ENCODE results near the gene RIPOR3.

Gene RIPOR3

DNA sequence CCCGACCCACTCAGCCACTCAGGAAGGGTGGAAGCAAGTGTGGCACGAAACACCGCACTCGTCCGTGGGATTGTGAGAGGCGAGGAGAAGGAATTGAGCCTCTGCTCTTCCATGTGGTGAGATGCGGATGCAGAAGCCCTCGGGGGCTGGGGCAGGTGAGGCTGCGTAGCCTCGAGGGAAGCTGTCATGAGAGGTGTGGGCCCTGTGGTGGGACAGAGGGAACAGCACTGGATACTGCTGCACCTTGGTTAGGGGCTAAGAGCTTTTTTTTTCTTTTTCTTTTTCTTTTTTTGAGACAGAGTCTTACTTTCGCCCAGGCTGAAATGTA, 94.7 kb downstream of the RIPOR3 start:
- Histone ChIP-seq H3K36me3 (ENCODE audit: insufficient read depth, low read length) (no peaks in the 10 kb centered on the region), H3K27me3 (ENCODE audit: insufficient read depth, low read length) (no peaks in the 10 kb centered on the region), H3K9ac (ENCODE audit: low read depth, low read length) (no peak overlapping the region), H3K9me3 (ENCODE audit: insufficient read depth, low read depth, low read length) (no peaks in the 10 kb centered on the region), H3K4me1 (ENCODE audit: insufficient read depth, low read length) (no peaks in the 10 kb centered on the region), H3K4me3 (ENCODE audit: low read length) (no peak overlapping the region), H3K27ac (ENCODE audit: low read depth, low read length) (no peak overlapping the region)
- WGBS = 90% methylated on average over 11 of the region's 11 CpGs

DNA sequence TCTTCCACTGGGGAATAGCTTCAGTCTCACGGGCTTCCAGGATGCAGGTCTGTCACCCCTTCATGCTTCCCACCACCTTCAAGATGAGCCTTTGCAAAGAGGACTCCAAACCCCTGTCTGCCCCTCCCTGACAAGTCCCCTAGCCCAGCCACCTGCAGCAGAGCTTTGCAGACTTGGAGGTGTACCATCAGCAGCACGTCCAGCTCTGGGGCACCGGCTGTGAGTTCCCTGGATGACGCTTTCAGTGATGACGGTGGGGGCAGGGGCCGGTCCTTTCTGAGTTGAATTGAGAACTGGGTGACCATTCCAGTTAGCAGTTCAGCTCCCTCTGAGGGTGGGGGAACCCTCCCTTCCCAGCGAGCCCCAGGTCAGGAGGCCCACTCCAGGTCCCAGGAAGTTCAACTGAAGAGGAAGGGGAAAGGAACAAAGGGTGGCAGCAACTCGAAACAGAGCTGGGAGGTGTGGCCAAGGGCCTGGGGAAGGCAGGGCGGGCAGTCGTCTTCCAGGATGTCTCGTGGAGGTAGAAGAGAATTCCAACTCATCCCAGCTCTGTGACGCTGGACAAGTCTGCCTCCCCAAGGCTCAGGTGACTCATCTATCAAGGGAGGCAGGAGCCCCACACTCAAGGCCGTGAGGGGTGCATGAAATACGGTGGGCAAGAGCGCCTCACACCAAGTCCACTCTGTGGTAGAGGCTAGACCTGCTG, 95.2 kb downstream of the RIPOR3 start:
- WGBS = 67% methylated on average over 15 of the region's 15 CpGs

DNA sequence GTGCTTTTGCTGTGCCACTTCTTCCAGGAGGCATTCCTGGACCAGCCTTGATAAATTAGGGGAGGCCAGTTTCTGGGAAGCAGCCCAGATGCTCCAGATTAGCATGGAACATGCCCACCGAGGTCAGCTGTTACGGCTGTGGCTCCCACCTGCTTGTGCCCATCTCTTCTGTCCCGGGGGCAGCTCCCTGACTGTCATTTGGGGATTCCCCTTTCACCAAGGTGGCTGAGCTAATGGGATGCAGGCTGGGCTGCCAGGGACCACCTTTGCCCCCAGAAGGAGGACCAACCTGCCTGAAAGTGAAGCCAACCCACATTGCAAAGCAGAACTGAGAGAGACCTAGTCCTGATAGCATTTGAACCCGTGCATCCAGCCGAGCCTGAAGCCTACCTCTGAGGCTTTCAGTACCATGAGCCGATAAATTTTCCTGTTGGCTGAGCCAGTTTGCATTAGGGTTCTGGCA, 95.9 kb downstream of the RIPOR3 start:
- Histone ChIP-seq H3K27me3 (ENCODE audit: insufficient read depth, low read length) (no peaks in the 10 kb centered on the region), H3K9me3 (ENCODE audit: insufficient read depth, low read depth, low read length) (no peaks in the 10 kb centered on the region), H3K27ac (ENCODE audit: low read depth, low read length) (no peak overlapping the region), H3K4me3 (ENCODE audit: low read length) (no peak overlapping the region), H3K36me3 (ENCODE audit: insufficient read depth, low read length) (no peaks in the 10 kb centered on the region), H3K4me1 (ENCODE audit: insufficient read depth, low read length) (no peaks in the 10 kb centered on the region), H3K9ac (ENCODE audit: low read depth, low read length) (no peak overlapping the region)
- WGBS = 87% methylated on average over 6 of the region's 6 CpGs

More for the DNA sequence above, 95.2 kb downstream of the RIPOR3 start:
- Histone ChIP-seq H3K27me3 (ENCODE audit: insufficient read depth, low read length) (no peaks in the 10 kb centered on the region), H3K9me3 (ENCODE audit: insufficient read depth, low read depth, low read length) (no peaks in the 10 kb centered on the region), H3K9ac (ENCODE audit: low read depth, low read length) (no peak overlapping the region), H3K27ac (ENCODE audit: low read depth, low read length) (no peak overlapping the region), H3K36me3 (ENCODE audit: insufficient read depth, low read length) (no peaks in the 10 kb centered on the region), H3K4me3 (ENCODE audit: low read length) (no peak overlapping the region), H3K4me1 (ENCODE audit: insufficient read depth, low read length) (no peaks in the 10 kb centered on the region)

- no peaks in the 10 kb centered on the region for H3K4me1 ChIP-seq (ENCODE audit: insufficient read depth, low read length)
- no peaks in the 10 kb centered on the region for H3K9me3 ChIP-seq (ENCODE audit: insufficient read depth, low read depth, low read length)
- 66% methylated on average over 19 of the region's 19 CpGs for WGBS
- no peak overlapping the region for H3K4me3 ChIP-seq (ENCODE audit: low read length)
- H3K27ac ChIP-seq (ENCODE audit: low read depth, low read length) = no peak overlapping the region
- no peaks in the 10 kb centered on the region for H3K27me3 ChIP-seq (ENCODE audit: insufficient read depth, low read length)
- H3K9ac ChIP-seq (ENCODE audit: low read depth, low read length) = no peak overlapping the region
- peaks cover 1% of the 10 kb centered on the region; the same call in 1 of the 2 replicates for H3K36me3 ChIP-seq (ENCODE audit: insufficient read depth, low read length)
These were observed 96.5 kb downstream of the RIPOR3 start for GRCh38 chr20:50594591-50595432.

DNA sequence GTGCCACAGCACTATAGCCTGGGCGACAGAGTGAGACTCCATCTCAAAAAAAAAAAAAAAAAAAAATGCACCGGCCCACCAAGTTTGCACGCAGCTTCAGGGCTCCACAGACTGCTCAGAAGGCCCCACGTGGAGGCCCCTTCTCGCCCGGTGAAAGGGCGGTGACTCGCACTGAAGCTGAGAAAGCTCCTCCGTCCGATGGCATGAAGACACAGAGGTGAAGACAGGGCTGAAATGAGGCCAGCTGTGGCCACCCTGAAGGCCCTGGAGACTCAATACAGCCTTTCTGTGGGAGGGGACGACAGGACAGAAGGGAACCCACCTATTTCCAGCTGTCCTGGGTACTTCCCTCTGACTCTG, 97.1 kb downstream of the RIPOR3 start:
- Histone ChIP-seq H3K27ac (ENCODE audit: low read depth, low read length) (no peak overlapping the region), H3K4me3 (ENCODE audit: low read length) (no peak overlapping the region), H3K4me1 (ENCODE audit: insufficient read depth, low read length) (no peaks in the 10 kb centered on the region), H3K36me3 (ENCODE audit: insufficient read depth, low read length) (peaks cover 4% of the 10 kb centered on the region; the same call in 1 of the 2 replicates), H3K27me3 (ENCODE audit: insufficient read depth, low read length) (no peaks in the 10 kb centered on the region), H3K9ac (ENCODE audit: low read depth, low read length) (no peak overlapping the region), H3K9me3 (ENCODE audit: insufficient read depth, low read depth, low read length) (no peaks in the 10 kb centered on the region)
- WGBS = 84% methylated on average over 11 of the region's 11 CpGs

- Histone ChIP-seq H3K27me3 (ENCODE audit: insufficient read depth, low read length) (no peaks in the 10 kb centered on the region), H3K9ac (ENCODE audit: low read depth, low read length) (no peak overlapping the region), H3K9me3 (ENCODE audit: insufficient read depth, low read depth, low read length) (no peaks in the 10 kb centered on the region), H3K36me3 (ENCODE audit: insufficient read depth, low read length) (peaks cover 4% of the 10 kb centered on the region; the same call in 1 of the 2 replicates), H3K4me1 (ENCODE audit: insufficient read depth, low read length) (no peaks in the 10 kb centered on the region), H3K4me3 (ENCODE audit: low read length) (no peak overlapping the region), H3K27ac (ENCODE audit: low read depth, low read length) (no peak overlapping the region)
- WGBS = 93% methylated on average over 9 of the region's 9 CpGs
These were observed 98.4 kb downstream of the RIPOR3 start for GRCh38 chr20:50593005-50593335.

DNA sequence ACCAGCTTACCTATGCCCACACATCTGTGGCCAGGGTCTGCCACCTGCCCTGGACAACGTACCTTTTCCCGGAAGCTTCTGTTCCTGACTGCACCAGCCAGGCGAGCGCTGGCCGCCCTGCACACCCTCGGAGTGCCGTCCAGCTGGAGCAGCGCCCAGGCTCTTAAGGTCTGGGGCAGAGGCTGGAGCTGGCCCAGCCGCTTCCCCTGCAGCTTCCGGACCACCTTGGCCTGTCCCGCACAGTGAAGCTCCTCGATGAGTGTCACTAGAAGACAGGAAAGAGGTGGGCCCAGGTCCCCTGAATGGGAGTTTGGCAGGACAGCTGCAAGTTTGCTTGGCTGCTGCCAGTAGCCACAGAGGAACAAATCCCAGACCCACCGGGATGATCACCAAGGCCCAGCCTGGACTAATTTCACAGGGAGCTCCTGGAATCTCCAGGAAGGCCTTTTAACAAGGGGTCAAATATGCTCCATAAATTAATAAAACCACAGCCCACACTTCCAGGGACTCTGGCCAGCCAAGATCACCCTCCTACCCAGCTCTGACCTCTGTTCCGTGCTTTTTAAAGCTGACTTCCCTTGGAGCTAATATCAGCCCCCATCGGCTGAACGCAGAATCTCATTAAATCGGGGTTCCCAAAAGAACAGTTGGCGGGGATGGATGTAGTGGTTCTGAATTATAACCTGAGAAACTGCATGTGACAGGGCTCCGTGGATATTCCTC, 98.9 kb downstream of the RIPOR3 start:
- H3K36me3 ChIP-seq (ENCODE audit: insufficient read depth, low read length) = peaks cover 4% of the 10 kb centered on the region; the same call in 1 of the 2 replicates
- no peaks in the 10 kb centered on the region for H3K4me1 ChIP-seq (ENCODE audit: insufficient read depth, low read length)
- WGBS = 96% methylated on average over 19 of the region's 19 CpGs
- no peaks in the 10 kb centered on the region for H3K9me3 ChIP-seq (ENCODE audit: insufficient read depth, low read depth, low read length)
- H3K4me3 ChIP-seq (ENCODE audit: low read length) = no peak overlapping the region
- no peaks in the 10 kb centered on the region for H3K27me3 ChIP-seq (ENCODE audit: insufficient read depth, low read length)
- H3K9ac ChIP-seq (ENCODE audit: low read depth, low read length) = no peak overlapping the region
- H3K27ac ChIP-seq (ENCODE audit: low read depth, low read length) = no peak overlapping the region

GRCh38 chr20:50591233-50591852, 100.0 kb downstream of the RIPOR3 start:
- Histone ChIP-seq H3K27ac (ENCODE audit: low read depth, low read length) (no peak overlapping the region), H3K27me3 (ENCODE audit: insufficient read depth, low read length) (no peaks in the 10 kb centered on the region), H3K36me3 (ENCODE audit: insufficient read depth, low read length) (peaks cover 10% of the 10 kb centered on the region; the same call in 1 of the 2 replicates), H3K9ac (ENCODE audit: low read depth, low read length) (no peak overlapping the region), H3K9me3 (ENCODE audit: insufficient read depth, low read depth, low read length) (no peaks in the 10 kb centered on the region), H3K4me3 (ENCODE audit: low read length) (no peak overlapping the region), H3K4me1 (ENCODE audit: insufficient read depth, low read length) (no peaks in the 10 kb centered on the region)
- WGBS = 92% methylated on average over 5 of the region's 5 CpGs

DNA sequence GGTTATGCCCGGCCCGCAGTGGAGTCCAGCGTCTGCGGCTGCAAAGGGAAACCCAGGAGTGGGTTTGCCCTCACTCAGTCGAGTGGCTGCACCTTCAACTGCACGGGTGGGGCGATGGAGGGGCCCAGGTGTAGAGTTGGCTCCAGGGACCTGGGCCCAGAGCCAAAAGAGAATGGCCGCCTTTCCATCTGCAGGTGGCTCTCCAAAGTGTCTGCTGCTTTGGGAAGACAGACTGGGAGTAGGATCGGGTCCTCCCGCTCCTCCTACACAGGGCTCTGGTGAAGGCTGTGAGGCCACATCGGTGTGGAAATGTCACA, 101.0 kb downstream of the RIPOR3 start:
- H3K9me3 ChIP-seq (ENCODE audit: insufficient read depth, low read depth, low read length) = no peaks in the 10 kb centered on the region
- no peaks in the 10 kb centered on the region for H3K27me3 ChIP-seq (ENCODE audit: insufficient read depth, low read length)
- H3K36me3 ChIP-seq (ENCODE audit: insufficient read depth, low read length) = peaks cover 18% of the 10 kb centered on the region
- WGBS = 96% methylated on average over 11 of the region's 11 CpGs
- no peak overlapping the region for H3K4me3 ChIP-seq (ENCODE audit: low read length)
- no peaks in the 10 kb centered on the region for H3K4me1 ChIP-seq (ENCODE audit: insufficient read depth, low read length)
- no peak overlapping the region for H3K9ac ChIP-seq (ENCODE audit: low read depth, low read length)
- no peak overlapping the region for H3K27ac ChIP-seq (ENCODE audit: low read depth, low read length)

- H3K27me3 ChIP-seq (ENCODE audit: insufficient read depth, low read length) = no peaks in the 10 kb centered on the region
- H3K27ac ChIP-seq (ENCODE audit: low read depth, low read length) = no peak overlapping the region
- H3K9me3 ChIP-seq (ENCODE audit: insufficient read depth, low read depth, low read length) = no peaks in the 10 kb centered on the region
- H3K36me3 ChIP-seq (ENCODE audit: insufficient read depth, low read length) = peaks cover 18% of the 10 kb centered on the region
- no peak overlapping the region for H3K4me3 ChIP-seq (ENCODE audit: low read length)
- H3K9ac ChIP-seq (ENCODE audit: low read depth, low read length) = no peak overlapping the region
- 96% methylated on average over 20 of the region's 20 CpGs for WGBS
- no peaks in the 10 kb centered on the region for H3K4me1 ChIP-seq (ENCODE audit: insufficient read depth, low read length)
These were observed 101.6 kb downstream of the RIPOR3 start for GRCh38 chr20:50589548-50590347.
